HG03469 (cell line): Measurements from ENCODE around the gene VSX2.

Experiments
- ATAC-seq: cut with Tn5 transposase; IDR thresholded peaks from one replicate; pipeline ENCODE4 v1.9.1; 2021; ENCODE audit warnings: mild to moderate bottlenecking, moderate library complexity, moderate number of reproducible peaks; ENCODE audit not compliant: unreplicated experiment

VSX2 gene

DNA sequence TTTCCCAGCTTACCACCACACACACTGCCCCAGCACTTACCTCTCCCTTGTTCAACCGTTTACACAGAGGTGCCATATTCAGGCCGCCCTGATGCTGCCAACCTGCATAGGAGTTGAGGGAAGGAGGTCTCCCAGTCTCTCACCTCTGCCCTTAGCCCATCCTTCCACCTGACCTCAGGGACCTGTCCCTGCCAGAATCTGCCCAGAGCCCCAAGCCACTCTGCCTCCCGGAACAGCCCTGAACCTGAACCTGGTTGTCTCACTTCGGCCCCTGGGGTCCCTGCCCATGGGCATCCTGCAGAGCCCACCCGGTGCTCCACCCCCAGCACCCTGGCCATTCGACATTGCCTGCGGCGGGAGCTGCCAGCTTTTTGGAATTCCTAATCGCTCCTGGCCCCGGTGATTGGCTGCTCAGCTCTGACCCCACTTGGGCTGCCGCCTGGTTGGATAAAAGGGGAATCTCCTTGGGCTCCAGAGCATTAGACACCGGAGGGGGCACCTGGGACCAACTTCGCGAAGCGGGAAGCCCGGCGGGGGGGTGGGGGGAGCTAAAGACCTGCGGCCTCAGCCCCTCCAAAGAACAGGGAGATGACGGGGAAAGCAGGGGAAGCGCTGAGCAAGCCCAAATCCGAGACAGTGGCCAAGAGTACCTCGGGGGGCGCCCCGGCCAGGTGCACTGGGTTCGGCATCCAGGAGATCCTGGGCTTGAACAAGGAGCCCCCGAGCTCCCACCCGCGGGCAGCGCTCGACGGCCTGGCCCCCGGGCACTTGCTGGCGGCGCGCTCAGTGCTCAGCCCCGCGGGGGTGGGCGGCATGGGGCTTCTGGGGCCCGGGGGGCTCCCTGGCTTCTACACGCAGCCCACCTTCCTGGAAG is at the start of gene VSX2:
TSS of gene VSX2 (plus strand) at position 476 of the 874 bp plus-strand sequence. CDS start at position 589, 113 bp downstream.
- no peak for ATAC-seq

- ATAC-seq: no peak
Measured at GRCh38 chr14:74190927-74191575, 48.2 kb upstream of the VSX2 start.

GRCh38 chr14:74194506-74195274 is 44.6 kb upstream of the VSX2 start:
- no peak for ATAC-seq

DNA sequence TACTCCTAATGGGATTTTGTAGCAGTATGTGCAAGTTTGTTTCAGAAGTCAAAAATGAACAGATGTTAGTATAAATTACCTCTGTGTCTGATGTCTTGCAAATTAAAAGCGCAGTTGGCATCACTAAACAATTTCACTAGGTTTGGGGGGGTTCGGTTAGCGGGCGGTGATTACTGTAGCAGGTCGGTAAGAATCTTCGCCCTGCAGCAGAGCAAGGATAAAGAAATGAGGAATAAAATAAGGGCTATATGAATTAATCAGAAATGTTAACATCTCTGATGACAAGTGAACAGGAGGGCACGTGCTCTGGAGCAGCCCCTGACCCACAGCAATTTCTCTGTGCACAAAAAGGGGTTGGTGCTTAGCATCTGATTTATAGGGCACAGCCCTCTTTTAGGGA is 43.6 kb upstream of the VSX2 start:
- ATAC-seq: no peak

GRCh38 chr14:74198441-74199234 is 40.6 kb upstream of the VSX2 start:
- ATAC-seq: no peak

DNA sequence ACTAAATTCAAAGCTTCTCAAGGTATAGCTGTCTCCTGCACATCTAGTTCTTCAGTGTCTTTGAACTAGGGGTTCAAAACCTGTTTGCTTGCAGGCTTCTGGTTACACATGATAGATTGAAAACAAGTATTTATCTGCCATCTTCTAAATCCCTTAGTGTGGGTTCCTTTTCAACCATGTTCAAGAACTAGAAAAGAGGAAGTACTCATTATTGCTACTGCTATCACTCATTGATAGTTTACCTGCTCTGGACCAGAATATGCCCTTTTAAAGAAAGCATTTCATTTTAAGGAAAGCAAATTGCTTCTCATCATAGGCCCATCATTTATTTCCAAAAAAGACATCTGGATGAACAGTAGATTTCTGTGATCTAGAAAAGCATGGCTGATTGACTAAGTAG is 37.1 kb upstream of the VSX2 start:
- no peak for ATAC-seq

- no peak for ATAC-seq
Measured at GRCh38 chr14:74203639-74204038, 35.6 kb upstream of the VSX2 start.

DNA sequence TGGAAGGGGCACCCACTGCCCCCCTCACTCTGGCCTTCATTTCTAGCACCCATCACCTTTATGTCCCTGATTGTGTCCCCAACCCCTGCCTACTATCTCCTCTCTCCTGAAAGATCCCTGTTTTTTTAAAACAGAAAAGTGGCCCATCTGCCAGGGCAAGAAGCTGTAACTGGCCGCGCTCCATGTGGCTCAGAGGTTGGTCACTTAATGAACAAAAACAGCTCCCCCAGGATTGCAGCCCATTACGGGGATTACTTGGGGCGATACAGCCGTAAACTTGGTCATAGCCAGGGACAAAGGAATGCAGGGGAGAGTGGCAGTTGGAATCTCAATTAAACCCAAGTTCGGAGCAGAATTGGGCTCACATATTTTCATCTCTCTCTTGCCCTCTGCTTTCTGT is 34.8 kb upstream of the VSX2 start:
- no peak for ATAC-seq

- no peak for ATAC-seq
Measured at GRCh38 chr14:74205882-74206281, 33.4 kb upstream of the VSX2 start.

- no peak for ATAC-seq
Measured at GRCh38 chr14:74207943-74208342, 31.3 kb upstream of the VSX2 start.

GRCh38 chr14:74208642-74209041 is 30.6 kb upstream of the VSX2 start:
- no peak for ATAC-seq

- ATAC-seq: no peak
Measured at GRCh38 chr14:74211945-74212580, 27.2 kb upstream of the VSX2 start.

DNA sequence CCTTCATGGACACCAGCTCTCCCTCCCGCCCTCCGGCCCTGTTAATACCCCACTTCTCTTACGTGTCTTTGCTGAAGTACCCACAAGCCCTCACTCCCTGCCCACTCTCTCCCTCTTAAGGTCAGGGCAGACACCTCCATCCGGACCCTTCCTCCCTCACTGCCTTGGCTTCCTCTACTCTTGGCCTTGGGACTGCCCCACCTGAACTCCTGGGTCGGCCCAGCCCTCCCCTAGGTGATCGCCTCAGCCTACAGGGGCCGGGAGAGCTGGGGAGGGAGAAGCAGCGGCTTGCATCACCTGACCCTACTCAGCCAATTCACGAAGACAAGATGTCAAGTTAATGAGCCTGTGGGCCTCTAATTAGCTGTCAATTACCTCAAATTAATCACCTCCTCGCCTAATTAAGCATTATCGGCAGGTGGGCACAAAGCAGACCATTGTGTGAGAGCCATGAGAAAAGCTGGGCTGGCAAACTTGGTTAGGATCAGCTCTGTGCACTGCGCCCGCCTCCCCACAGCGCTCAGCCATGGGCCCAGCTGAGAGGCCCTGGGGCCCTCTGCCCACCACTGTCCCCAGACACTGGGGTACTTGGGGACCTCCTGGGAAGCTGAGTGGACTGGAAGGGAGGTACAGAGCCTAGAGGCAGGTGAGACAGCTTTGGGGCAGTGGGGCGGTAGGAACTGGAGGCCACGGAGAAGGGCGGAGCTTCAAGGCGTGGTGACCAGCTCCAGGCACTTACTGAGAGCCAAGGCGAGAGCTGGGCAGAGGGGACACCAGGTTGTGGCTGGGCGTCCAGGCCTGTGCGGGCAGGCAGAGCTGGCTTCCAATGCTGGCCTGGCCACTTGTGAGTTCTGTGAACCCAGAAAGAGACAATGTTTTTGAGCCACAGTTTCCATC is 25.1 kb upstream of the VSX2 start:
- no peak for ATAC-seq

- no peak for ATAC-seq
Measured at GRCh38 chr14:74216671-74217070, 22.6 kb upstream of the VSX2 start.

- no peak for ATAC-seq
Measured at GRCh38 chr14:74217672-74218448, 21.4 kb upstream of the VSX2 start.

DNA sequence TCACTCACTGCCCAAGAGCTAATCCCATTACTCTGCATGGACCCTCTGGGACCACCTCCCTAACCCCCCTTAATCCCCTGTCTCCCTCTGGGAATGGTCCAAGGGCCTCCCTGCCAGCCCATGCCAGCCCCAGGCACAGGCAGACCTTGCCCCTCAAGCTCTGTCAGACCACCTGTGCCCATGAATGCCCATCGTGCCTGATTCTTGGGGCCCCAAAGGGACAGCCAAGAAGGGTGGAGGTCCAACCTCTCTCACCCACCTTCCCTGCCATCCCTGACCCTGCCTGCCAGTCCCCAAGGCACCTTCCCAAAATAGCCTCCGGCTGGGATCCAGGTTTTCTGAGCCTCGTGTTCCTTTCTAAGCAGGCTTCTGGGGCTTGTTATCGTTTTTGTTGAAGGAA is 20.8 kb upstream of the VSX2 start:
- no peak for ATAC-seq

DNA sequence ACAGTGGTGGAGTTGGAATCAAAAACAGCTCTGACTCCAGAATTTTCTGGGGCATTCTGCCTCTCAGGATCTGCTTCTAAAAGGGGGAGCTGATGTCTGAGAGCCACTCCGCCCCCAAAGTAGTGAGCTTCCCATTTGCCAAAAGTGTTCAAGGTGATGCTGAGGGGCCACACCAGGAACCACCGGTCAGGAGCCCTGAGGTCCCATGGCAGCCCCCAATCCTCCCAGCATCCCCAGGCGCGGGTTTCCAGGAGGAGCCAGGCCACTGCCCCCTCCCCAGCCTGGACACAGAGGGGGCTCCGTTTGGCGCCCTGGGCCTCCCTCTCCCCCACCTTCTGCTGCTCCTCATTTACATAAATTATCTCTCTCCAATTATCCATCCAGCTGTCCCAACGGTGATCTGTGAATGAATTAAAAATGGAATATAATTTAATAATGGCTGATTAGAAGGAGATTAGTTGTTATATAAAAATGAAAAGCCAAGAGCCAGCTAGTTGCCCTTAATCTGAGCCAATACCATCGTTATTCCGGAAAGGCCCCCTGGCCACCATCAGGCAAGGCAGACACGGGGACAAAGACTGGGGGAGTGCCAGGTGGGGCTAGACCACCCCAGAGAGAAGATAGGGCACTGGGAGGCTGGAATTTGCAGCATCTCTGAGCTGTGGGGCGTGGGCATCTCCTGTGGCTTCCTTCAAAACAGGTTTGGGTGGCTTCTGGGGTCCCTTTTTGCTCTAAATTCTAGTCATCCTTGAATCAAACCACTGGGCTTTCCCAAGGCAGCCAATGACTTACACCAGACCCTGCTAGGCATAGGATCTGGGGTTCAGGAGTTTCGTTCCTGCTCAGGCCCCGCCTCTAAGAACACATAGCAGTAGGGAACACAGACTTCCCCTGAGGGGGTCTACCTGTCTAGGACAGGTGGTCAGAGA is 19.7 kb upstream of the VSX2 start:
- ATAC-seq: no peak
